Ovary (tissue), 3 donors: Measurements from ENCODE around the gene KSR1.
"Not testable (repeated sequence)": the region's sequence is repeated elsewhere in the genome, so short reads cannot be mapped to it uniquely, and the experiment has no call there.

Experiments
- CTCF ChIP-seq, 3 donors: fragments of 450-650 bp in 2 of 3; fragments of 200-600 bp in 1 of 3; IDR thresholded peaks; one replicate each; pipeline versions ENCODE4 v1.5.1 to v1.8.0; 2016 to 2022; ENCODE audit warnings: antibody characterized with exemption in 3 of 3, mild to moderate bottlenecking in 1 of 3
- EP300 ChIP-seq: sonication (generic); formaldehyde crosslinking; IDR thresholded peaks from one replicate; pipeline ENCODE4 v1.6.1; 2017; ENCODE audit warnings: antibody characterized with exemption
- POLR2A ChIP-seq: fragments of 450-650 bp; IDR thresholded peaks from one replicate; pipeline ENCODE4 v1.6.1; 2017; ENCODE audit warnings: antibody characterized with exemption, mild to moderate bottlenecking, moderate library complexity
- donor health status: DM: no; HTN: no; CAD: no.

GRCh38 chr17:27448534-27448933 is 7.7 kb upstream of the KSR1 start:
- TF ChIP-seq POLR2A; CTCF (IDR thresholded peaks at IDR 0.05); EP300: not testable (repeated sequence)
